AG09309 (cell line): ENCODE results near the gene FUS.

ENCODE experiments used
- DNase-seq: peaks from one replicate; pipeline ENCODE4 v3.0.0-alpha.2; 2010; ENCODE audit warnings: low read depth
- H3K4me3 ChIP-seq: 2 replicates; pipeline ENCODE4 v1.5.1; 2011; ENCODE audit warnings: mild to moderate bottlenecking, low read depth, low read length, moderate library complexity; ENCODE audit not compliant: control insufficient read depth
- TF ChIP-seq, protein P1 (sequence below): IDR thresholded peaks from 2 replicates; pipeline ENCODE4 v1.5.1; 2011; ENCODE audit warnings: mild to moderate bottlenecking, low read depth, low read length, inconsistent platforms; ENCODE audit not compliant: insufficient read depth, control insufficient read depth; ENCODE audit errors: missing control alignments

The FUS gene

DNA sequence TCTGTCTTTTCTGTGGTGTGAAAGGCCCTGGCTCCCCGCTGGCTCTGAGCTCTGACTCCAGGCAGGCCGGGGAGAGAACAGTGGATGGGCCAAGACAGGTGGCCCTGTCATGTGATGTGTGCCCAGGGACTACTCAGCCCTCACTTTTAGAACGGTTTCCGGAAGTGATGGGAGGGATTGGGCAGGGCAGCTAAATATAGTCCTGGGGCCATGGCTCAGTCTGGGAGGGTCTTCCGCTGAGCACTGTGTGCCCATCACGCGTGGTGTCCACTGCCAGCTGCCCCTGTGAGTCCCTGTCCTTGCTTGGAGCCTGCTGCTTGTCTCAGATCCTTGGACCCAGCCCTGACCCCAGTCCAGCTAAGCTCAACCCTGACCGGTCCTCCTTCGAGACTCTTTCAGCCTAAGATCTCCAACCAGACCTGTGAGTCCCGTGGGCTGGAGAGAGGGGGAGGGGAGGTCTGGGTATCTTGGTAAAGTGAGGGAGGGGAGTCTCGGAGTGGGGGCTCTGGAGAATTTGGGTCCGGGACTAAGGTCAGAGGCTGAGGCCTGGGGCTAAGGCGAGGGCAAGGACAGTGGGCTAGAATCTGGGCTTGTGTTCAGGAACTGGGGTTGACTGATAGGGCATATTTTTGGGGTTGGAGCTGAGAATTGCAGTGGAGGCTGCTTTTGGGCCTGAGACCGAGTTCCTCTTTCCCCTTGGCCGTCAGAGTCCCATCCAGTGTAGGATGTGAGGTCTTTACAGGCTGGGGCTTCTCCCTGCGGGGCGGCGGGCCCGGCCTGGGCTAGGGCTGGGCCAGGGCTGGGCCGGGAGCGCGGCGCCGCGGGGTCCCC is 34.2 kb downstream of the FUS start, which contains the start of gene TRIM72:
Gene TRIM72, plus strand, starts transcription at position 243 of the 831 bp plus-strand sequence. CDS start 620 bp downstream, outside the sequence.
- peak within 1 kb of the TSS; percentile 46; the same call in 1 of the 2 replicates for H3K4me3 ChIP-seq
- TF ChIP-seq, protein P1, sequence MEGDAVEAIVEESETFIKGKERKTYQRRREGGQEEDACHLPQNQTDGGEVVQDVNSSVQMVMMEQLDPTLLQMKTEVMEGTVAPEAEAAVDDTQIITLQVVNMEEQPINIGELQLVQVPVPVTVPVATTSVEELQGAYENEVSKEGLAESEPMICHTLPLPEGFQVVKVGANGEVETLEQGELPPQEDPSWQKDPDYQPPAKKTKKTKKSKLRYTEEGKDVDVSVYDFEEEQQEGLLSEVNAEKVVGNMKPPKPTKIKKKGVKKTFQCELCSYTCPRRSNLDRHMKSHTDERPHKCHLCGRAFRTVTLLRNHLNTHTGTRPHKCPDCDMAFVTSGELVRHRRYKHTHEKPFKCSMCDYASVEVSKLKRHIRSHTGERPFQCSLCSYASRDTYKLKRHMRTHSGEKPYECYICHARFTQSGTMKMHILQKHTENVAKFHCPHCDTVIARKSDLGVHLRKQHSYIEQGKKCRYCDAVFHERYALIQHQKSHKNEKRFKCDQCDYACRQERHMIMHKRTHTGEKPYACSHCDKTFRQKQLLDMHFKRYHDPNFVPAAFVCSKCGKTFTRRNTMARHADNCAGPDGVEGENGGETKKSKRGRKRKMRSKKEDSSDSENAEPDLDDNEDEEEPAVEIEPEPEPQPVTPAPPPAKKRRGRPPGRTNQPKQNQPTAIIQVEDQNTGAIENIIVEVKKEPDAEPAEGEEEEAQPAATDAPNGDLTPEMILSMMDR = no peak
- no peak for DNase-seq

DNA sequence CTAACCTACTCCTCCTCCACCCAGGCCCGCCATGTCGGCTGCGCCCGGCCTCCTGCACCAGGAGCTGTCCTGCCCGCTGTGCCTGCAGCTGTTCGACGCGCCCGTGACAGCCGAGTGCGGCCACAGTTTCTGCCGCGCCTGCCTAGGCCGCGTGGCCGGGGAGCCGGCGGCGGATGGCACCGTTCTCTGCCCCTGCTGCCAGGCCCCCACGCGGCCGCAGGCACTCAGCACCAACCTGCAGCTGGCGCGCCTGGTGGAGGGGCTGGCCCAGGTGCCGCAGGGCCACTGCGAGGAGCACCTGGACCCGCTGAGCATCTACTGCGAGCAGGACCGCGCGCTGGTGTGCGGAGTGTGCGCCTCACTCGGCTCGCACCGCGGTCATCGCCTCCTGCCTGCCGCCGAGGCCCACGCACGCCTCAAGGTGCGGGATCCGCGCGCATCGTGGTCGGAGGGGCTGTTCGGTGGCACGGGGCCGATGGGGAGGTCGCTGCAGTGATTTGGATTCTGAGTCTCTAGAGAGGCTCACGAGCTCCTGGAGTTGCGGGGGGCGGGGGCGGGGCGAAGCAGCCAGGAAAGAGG is 34.9 kb downstream of the FUS start:
- H3K4me3 ChIP-seq = peak overlapping the region; percentile 46
- DNase-seq = no peak
- TF ChIP-seq, protein P1 = no peak

DNA sequence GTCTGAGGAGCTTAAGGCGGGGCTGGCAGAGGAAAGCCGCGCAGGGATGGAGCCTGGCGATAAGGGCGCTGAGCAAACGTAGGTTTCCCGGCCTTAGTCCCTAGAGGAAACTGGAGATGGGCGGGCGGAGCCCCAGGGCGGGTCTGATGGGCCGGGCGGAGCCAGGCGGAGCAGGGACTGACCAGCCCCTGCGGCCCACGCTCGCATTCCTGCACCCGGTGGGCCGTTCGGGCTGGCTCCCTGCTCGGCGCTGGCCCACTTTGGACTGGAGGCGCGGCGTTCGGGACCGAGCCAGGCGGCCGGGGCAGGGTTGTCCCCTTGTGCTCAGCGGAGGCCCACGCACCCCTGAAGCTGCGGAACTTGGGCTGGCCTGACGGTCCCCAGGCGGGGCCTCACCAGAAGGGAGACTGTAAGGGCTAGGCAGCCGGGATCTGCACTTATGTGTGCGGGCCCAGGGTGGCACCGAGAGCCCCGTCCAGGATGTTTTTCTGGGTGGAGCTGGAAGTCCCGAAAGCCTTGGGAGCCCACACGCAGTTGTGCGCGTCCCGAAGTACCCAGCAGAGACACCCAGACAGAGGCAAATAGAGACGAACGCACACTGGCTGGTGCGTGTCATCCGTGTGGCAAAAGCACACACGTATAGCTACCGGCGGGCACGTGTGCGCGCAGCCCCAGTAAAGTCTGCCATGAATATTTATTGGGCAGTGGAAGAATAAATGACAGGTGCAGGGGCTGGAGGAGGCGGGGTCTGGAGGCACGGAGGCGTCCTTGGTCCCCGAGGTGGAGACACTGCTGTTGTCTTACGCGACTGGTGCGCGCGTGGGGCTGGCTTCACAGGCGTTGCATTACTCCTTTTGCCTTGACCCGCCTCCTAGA is 35.6 kb downstream of the FUS start:
- DNase-seq = no peak
- peak overlapping the region; percentile 46 for H3K4me3 ChIP-seq

DNA sequence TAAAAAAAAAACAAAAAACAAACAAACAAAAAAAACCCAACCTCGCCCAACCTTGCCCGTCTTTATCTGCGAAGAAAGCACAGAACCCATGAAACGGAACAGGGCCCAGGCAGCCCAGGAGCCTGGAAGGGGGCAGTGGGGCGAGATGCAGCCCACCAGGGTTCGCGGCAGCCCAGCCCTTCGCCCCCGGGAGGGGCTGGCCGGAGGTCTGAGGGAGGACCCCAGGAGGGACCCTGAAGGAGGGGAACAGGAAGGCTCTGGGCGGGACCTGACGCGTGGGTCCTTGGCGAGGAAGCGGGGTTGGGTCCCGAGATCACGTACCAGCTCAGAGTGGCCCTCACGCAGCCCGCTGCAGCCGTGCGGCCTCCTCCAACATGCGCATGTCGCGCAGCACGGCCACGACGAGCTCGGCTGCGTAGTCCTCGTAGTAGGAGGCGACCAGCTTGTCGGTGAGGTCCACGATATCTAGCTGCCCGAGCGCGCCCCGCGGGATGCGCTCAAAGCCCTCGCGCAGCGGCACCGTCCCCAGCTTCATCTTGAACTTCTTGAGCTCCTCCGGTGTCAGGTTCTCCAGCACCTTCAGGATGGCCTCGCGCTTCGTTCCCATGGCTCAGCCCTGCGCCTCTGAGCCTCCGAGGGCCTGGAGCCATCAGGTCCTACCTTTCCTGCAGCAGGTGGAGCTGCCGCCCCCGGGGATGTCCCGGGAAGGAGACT is 36.6 kb downstream of the FUS start, which contains the start of gene PYDC1:
Gene PYDC1, minus strand, starts transcription at position 714 of the 714 bp plus-strand sequence. Its CDS starts 107 bp downstream, at position 607.
- no peak within 1 kb of the TSS for H3K4me3 ChIP-seq
- TF ChIP-seq, protein P1 = no peak
- no peak for DNase-seq

More for the DNA sequence above, 35.6 kb downstream of the FUS start:
- TF ChIP-seq, protein P1 = no peak

DNA sequence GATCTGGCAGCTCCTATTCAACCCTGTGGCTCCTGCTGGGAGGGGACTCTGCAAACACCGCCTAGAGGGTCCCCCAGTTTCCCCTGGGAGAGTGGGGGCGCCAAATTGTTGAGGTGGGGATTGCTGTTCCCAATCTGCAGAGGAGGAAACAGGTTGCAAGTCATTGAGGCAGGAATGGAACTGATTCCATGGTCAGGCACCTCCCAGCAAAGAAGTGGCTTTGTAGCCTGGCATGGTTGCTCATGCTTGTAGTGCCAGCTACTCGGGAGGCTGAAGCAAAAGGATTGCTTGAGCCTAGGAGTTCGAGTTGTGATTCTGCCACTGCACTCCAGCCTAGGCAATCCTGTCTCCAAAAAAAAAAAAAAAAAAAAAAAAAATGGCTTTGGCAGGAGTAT is 37.2 kb downstream of the FUS start:
- DNase-seq = no peak
- no peak overlapping the region for H3K4me3 ChIP-seq
- TF ChIP-seq, protein P1 = no peak
